ENCODE data around the gene ACSL1.
A peak's percentile ranks its signal among the peaks of the same experiment; 100 is the strongest.
"Not testable (repeated sequence)": the region's sequence is repeated elsewhere in the genome, so short reads cannot be mapped to it uniquely, and the experiment has no call there.

The ACSL1 gene

GRCh38 chr4:184839075-184839399, 13.3 kb upstream of the ACSL1 start:
- not testable (repeated sequence) for H3K36me3 ChIP-seq (ENCODE audit: control insufficient read depth in 2 of 2, insufficient read depth in 2 of 2, low read length in 2 of 2); H3K9ac ChIP-seq (ENCODE audit: low read length in 2 of 2); H3K9me3 ChIP-seq (ENCODE audit: control insufficient read depth in 2 of 2, low read length in 2 of 2); H3K4me1 ChIP-seq (ENCODE audit: control insufficient read depth, insufficient read depth, low read length); H3K27ac ChIP-seq (ENCODE audit: low read length); H3K4me3 ChIP-seq (ENCODE audit: low read length in 2 of 2); H3K27me3 ChIP-seq (ENCODE audit: control insufficient read depth in 1 of 2, insufficient read depth in 2 of 2, low read length in 2 of 2)

GRCh38 chr4:184838249-184839074, 12.7 kb upstream of the ACSL1 start:
- H3K36me3 ChIP-seq (ENCODE audit: control insufficient read depth in 2 of 2, insufficient read depth in 2 of 2, low read length in 2 of 2) = no peaks in the 10 kb centered on the region
- H3K4me1 ChIP-seq (ENCODE audit: control insufficient read depth, insufficient read depth, low read length) = no peaks in the 10 kb centered on the region
- no peaks in the 10 kb centered on the region for H3K9me3 ChIP-seq (ENCODE audit: control insufficient read depth in 2 of 2, low read length in 2 of 2)
- no peaks in the 10 kb centered on the region for H3K27me3 ChIP-seq (ENCODE audit: control insufficient read depth in 1 of 2, insufficient read depth in 2 of 2, low read length in 2 of 2)
- no peak overlapping the region for H3K27ac ChIP-seq (ENCODE audit: low read length)
- H3K9ac ChIP-seq (ENCODE audit: low read length in 2 of 2) = no peak overlapping the region
- no peak overlapping the region for H3K4me3 ChIP-seq (ENCODE audit: low read length in 2 of 2)

GRCh38 chr4:184836613-184837012, 10.8 kb upstream of the ACSL1 start:
- H3K4me1 ChIP-seq (ENCODE audit: control insufficient read depth, insufficient read depth, low read length) = no peaks in the 10 kb centered on the region
- H3K36me3 ChIP-seq (ENCODE audit: control insufficient read depth in 2 of 2, insufficient read depth in 2 of 2, low read length in 2 of 2) = no peaks in the 10 kb centered on the region
- no peaks in the 10 kb centered on the region for H3K9me3 ChIP-seq (ENCODE audit: control insufficient read depth in 2 of 2, low read length in 2 of 2)
- H3K27me3 ChIP-seq (ENCODE audit: control insufficient read depth in 1 of 2, insufficient read depth in 2 of 2, low read length in 2 of 2) = no peaks in the 10 kb centered on the region
- H3K27ac ChIP-seq (ENCODE audit: low read length) = no peak overlapping the region
- no peak overlapping the region for H3K9ac ChIP-seq (ENCODE audit: low read length in 2 of 2)
- H3K4me3 ChIP-seq (ENCODE audit: low read length in 2 of 2) = no peak overlapping the region

GRCh38 chr4:184833046-184833838, 7.5 kb upstream of the ACSL1 start:
- Histone ChIP-seq H3K4me1 (ENCODE audit: control insufficient read depth, insufficient read depth, low read length) (no peaks in the 10 kb centered on the region), H3K9me3 (ENCODE audit: control insufficient read depth in 2 of 2, low read length in 2 of 2) (no peaks in the 10 kb centered on the region), H3K36me3 (ENCODE audit: control insufficient read depth in 2 of 2, insufficient read depth in 2 of 2, low read length in 2 of 2) (no peaks in the 10 kb centered on the region), H3K27ac (ENCODE audit: low read length) (no peak overlapping the region), H3K27me3 (ENCODE audit: control insufficient read depth in 1 of 2, insufficient read depth in 2 of 2, low read length in 2 of 2) (no peaks in the 10 kb centered on the region), H3K9ac (ENCODE audit: low read length in 2 of 2) (no peak overlapping the region), H3K4me3 (ENCODE audit: low read length in 2 of 2) (no peak overlapping the region)

GRCh38 chr4:184831153-184831552, 5.4 kb upstream of the ACSL1 start:
- no peaks in the 10 kb centered on the region for H3K36me3 ChIP-seq (ENCODE audit: control insufficient read depth in 2 of 2, insufficient read depth in 2 of 2, low read length in 2 of 2)
- no peak overlapping the region for H3K9ac ChIP-seq (ENCODE audit: low read length in 2 of 2)
- H3K4me3 ChIP-seq (ENCODE audit: low read length in 2 of 2) = no peak overlapping the region
- H3K27me3 ChIP-seq (ENCODE audit: control insufficient read depth in 1 of 2, insufficient read depth in 2 of 2, low read length in 2 of 2) = no peaks in the 10 kb centered on the region
- H3K27ac ChIP-seq (ENCODE audit: low read length) = no peak overlapping the region
- H3K9me3 ChIP-seq (ENCODE audit: control insufficient read depth in 2 of 2, low read length in 2 of 2) = no peaks in the 10 kb centered on the region
- H3K4me1 ChIP-seq (ENCODE audit: control insufficient read depth, insufficient read depth, low read length) = peaks cover 6% of the 10 kb centered on the region

- no peaks in the 10 kb centered on the region for H3K36me3 ChIP-seq (ENCODE audit: control insufficient read depth in 2 of 2, insufficient read depth in 2 of 2, low read length in 2 of 2)
- H3K4me3 ChIP-seq (ENCODE audit: low read length in 2 of 2) = peak overlapping the region; percentile 63 to 80
- no peak overlapping the region for H3K27ac ChIP-seq (ENCODE audit: low read length)
- peak overlapping the region; percentile 54 to 66 for H3K9ac ChIP-seq (ENCODE audit: low read length in 2 of 2)
- no peaks in the 10 kb centered on the region for H3K9me3 ChIP-seq (ENCODE audit: control insufficient read depth in 2 of 2, low read length in 2 of 2)
- H3K4me1 ChIP-seq (ENCODE audit: control insufficient read depth, insufficient read depth, low read length) = peaks cover 15% of the 10 kb centered on the region
- no peaks in the 10 kb centered on the region for H3K27me3 ChIP-seq (ENCODE audit: control insufficient read depth in 1 of 2, insufficient read depth in 2 of 2, low read length in 2 of 2)
Observed at GRCh38 chr4:184826691-184827270, 1.0 kb upstream of the ACSL1 start.

GRCh38 chr4:184825141-184825895, 450 bp downstream of the ACSL1 start:
- peak overlapping the region; percentile 65 to 76 for H3K4me3 ChIP-seq (ENCODE audit: low read length in 2 of 2)
- no peaks in the 10 kb centered on the region for H3K36me3 ChIP-seq (ENCODE audit: control insufficient read depth in 2 of 2, insufficient read depth in 2 of 2, low read length in 2 of 2)
- peak overlapping the region; percentile 51 to 75 for H3K9ac ChIP-seq (ENCODE audit: low read length in 2 of 2)
- no peak overlapping the region for H3K27ac ChIP-seq (ENCODE audit: low read length)
- H3K4me1 ChIP-seq (ENCODE audit: control insufficient read depth, insufficient read depth, low read length) = peaks cover 19% of the 10 kb centered on the region
- no peaks in the 10 kb centered on the region for H3K9me3 ChIP-seq (ENCODE audit: control insufficient read depth in 2 of 2, low read length in 2 of 2)
- H3K27me3 ChIP-seq (ENCODE audit: control insufficient read depth in 1 of 2, insufficient read depth in 2 of 2, low read length in 2 of 2) = no peaks in the 10 kb centered on the region

- Histone ChIP-seq H3K9me3 (ENCODE audit: control insufficient read depth in 2 of 2, low read length in 2 of 2) (no peaks in the 10 kb centered on the region), H3K9ac (ENCODE audit: low read length in 2 of 2) (peak overlapping the region; percentile 51 to 75), H3K4me1 (ENCODE audit: control insufficient read depth, insufficient read depth, low read length) (peaks cover 19% of the 10 kb centered on the region), H3K36me3 (ENCODE audit: control insufficient read depth in 2 of 2, insufficient read depth in 2 of 2, low read length in 2 of 2) (no peaks in the 10 kb centered on the region), H3K27ac (ENCODE audit: low read length) (no peak overlapping the region), H3K4me3 (ENCODE audit: low read length in 2 of 2) (peak overlapping the region; percentile 65 to 76), H3K27me3 (ENCODE audit: control insufficient read depth in 1 of 2, insufficient read depth in 2 of 2, low read length in 2 of 2) (no peaks in the 10 kb centered on the region)
Observed at GRCh38 chr4:184824776-184825084, 1.0 kb downstream of the ACSL1 start.

GRCh38 chr4:184824081-184824775, 1.5 kb downstream of the ACSL1 start:
- H3K9me3 ChIP-seq (ENCODE audit: control insufficient read depth in 2 of 2, low read length in 2 of 2) = no peaks in the 10 kb centered on the region
- H3K9ac ChIP-seq (ENCODE audit: low read length in 2 of 2) = peak overlapping the region in 1 of 2 donors; percentile 75
- peaks cover 19% of the 10 kb centered on the region for H3K4me1 ChIP-seq (ENCODE audit: control insufficient read depth, insufficient read depth, low read length)
- H3K4me3 ChIP-seq (ENCODE audit: low read length in 2 of 2) = peak overlapping the region; percentile 65 to 76
- no peaks in the 10 kb centered on the region for H3K27me3 ChIP-seq (ENCODE audit: control insufficient read depth in 1 of 2, insufficient read depth in 2 of 2, low read length in 2 of 2)
- H3K36me3 ChIP-seq (ENCODE audit: control insufficient read depth in 2 of 2, insufficient read depth in 2 of 2, low read length in 2 of 2) = no peaks in the 10 kb centered on the region
- no peak overlapping the region for H3K27ac ChIP-seq (ENCODE audit: low read length)

GRCh38 chr4:184823014-184823413, 2.8 kb downstream of the ACSL1 start:
- Histone ChIP-seq H3K4me1 (ENCODE audit: control insufficient read depth, insufficient read depth, low read length) (peaks cover 19% of the 10 kb centered on the region), H3K4me3 (ENCODE audit: low read length in 2 of 2) (no peak overlapping the region), H3K27ac (ENCODE audit: low read length) (no peak overlapping the region), H3K36me3 (ENCODE audit: control insufficient read depth in 2 of 2, insufficient read depth in 2 of 2, low read length in 2 of 2) (no peaks in the 10 kb centered on the region), H3K9ac (ENCODE audit: low read length in 2 of 2) (no peak overlapping the region), H3K9me3 (ENCODE audit: control insufficient read depth in 2 of 2, low read length in 2 of 2) (no peaks in the 10 kb centered on the region), H3K27me3 (ENCODE audit: control insufficient read depth in 1 of 2, insufficient read depth in 2 of 2, low read length in 2 of 2) (no peaks in the 10 kb centered on the region)

All from stomach smooth muscle (tissue), 2 donors.